ENCODE results near the gene ITGA1. TPM values are rescaled to one million over a fixed set of nuclear protein-coding genes. Genes with fewer than 3 reads are reported as not detected.

Gene ITGA1
- total and polyA plus RNA-seq, 2 donors (not counting 1 experiment from before 2014, with no cell fraction given): 12.6 to 115 TPM

DNA sequence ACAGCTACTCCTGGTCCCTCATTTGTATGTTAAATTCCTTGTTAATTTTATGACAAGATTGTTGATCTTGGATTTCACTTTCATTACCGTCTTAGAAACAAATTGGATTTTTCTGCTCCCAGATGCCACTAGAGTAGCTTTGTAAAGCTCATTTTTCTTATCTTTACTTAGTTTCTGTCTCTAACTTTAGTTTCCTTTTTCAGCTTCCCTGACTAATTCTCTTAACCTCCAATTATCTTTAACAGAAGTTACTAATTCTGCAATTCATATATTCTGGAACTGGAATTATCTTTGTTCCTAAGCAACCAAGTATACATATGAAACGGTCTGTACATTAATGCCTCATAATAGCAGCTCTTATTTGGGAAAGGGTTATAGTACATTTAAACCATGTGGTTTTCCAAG is 16.7 kb downstream of the ITGA1 start:
- DNase-seq (ENCODE audit: low read depth in 2 of 2): peak in 1 of 2 donors; percentile 24
- Histone ChIP-seq H3K4me3 (replicated peaks in 1 of 4; ENCODE audit: control extremely low read depth in 1 of 4, insufficient read depth in 1 of 4, low read depth in 3 of 4, low read length in 4 of 4) (peak overlapping the region; percentile 36 to 88 (median 60)), H3K79me2 (ENCODE audit: control insufficient read depth, insufficient read depth, low read length) (peaks cover 78% of the 10 kb centered on the region), H3K9me3 (ENCODE audit: control insufficient read depth, insufficient read depth, low read depth, low read length) (no peaks in the 10 kb centered on the region), H3K36me3 (ENCODE audit: control insufficient read depth, insufficient read depth, low read length) (no peaks in the 10 kb centered on the region), H3K27me3 (ENCODE audit: control insufficient read depth, insufficient read depth, low read length) (no peaks in the 10 kb centered on the region), H3K4me1 (ENCODE audit: control insufficient read depth, extremely low read depth, insufficient read depth, low read length) (peaks cover 14% of the 10 kb centered on the region), H3K9ac (ENCODE audit: insufficient read depth, low read length) (peak overlapping the region; percentile 32), H4K20me1 (ENCODE audit: control insufficient read depth, extremely low read depth, insufficient read depth, low read length) (peaks cover 2% of the 10 kb centered on the region), H2AFZ (ENCODE audit: low read length) (no peak overlapping the region), H3K27ac (ENCODE audit: insufficient read depth, low read length) (peak overlapping the region; percentile 49), H3K4me2 (ENCODE audit: extremely low read depth, insufficient read depth, low read length) (peak overlapping the region; percentile 100)
- TF ChIP-seq EZH2 (IDR thresholded peaks at IDR 0.05; ENCODE audit: low read length, missing control alignments): no peak
- TF ChIP-seq, protein P1, sequence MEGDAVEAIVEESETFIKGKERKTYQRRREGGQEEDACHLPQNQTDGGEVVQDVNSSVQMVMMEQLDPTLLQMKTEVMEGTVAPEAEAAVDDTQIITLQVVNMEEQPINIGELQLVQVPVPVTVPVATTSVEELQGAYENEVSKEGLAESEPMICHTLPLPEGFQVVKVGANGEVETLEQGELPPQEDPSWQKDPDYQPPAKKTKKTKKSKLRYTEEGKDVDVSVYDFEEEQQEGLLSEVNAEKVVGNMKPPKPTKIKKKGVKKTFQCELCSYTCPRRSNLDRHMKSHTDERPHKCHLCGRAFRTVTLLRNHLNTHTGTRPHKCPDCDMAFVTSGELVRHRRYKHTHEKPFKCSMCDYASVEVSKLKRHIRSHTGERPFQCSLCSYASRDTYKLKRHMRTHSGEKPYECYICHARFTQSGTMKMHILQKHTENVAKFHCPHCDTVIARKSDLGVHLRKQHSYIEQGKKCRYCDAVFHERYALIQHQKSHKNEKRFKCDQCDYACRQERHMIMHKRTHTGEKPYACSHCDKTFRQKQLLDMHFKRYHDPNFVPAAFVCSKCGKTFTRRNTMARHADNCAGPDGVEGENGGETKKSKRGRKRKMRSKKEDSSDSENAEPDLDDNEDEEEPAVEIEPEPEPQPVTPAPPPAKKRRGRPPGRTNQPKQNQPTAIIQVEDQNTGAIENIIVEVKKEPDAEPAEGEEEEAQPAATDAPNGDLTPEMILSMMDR (conservative IDR thresholded peaks at IDR 0.05 in 1 of 2, IDR thresholded peaks at IDR 0.05 in 1 of 2; ENCODE audit: low read depth in 1 of 2, low read length in 2 of 2): no peak

DNA sequence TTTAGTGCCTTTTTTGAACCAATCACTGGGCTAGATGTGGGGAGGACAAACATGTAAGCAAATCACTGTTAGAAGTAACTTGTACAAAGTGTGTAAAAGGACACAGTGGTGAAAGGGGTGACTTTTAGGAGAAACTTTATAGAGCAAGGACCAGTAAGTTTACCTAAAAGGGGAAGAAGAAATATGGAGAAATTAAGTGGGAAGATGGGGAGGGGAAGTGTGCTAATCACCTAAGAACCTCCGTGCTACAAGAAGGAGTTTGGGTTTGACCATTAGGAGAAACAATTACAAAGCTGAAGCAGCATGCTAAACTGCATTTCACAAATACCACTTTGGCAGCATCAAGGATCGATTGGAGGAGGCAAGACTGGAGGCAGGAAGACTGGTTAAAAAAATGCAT is 17.3 kb downstream of the ITGA1 start:
- Histone ChIP-seq H3K4me1 (ENCODE audit: control insufficient read depth, extremely low read depth, insufficient read depth, low read length) (peaks cover 15% of the 10 kb centered on the region), H3K79me2 (ENCODE audit: control insufficient read depth, insufficient read depth, low read length) (peaks cover 78% of the 10 kb centered on the region), H3K27me3 (ENCODE audit: control insufficient read depth, insufficient read depth, low read length) (no peaks in the 10 kb centered on the region), H3K27ac (ENCODE audit: insufficient read depth, low read length) (peak overlapping the region; percentile 49), H4K20me1 (ENCODE audit: control insufficient read depth, extremely low read depth, insufficient read depth, low read length) (peaks cover 2% of the 10 kb centered on the region), H3K4me2 (ENCODE audit: extremely low read depth, insufficient read depth, low read length) (peak overlapping the region; percentile 100), H3K36me3 (ENCODE audit: control insufficient read depth, insufficient read depth, low read length) (no peaks in the 10 kb centered on the region), H3K9ac (ENCODE audit: insufficient read depth, low read length) (no peak overlapping the region), H3K4me3 (replicated peaks in 1 of 4; ENCODE audit: control extremely low read depth in 1 of 4, insufficient read depth in 1 of 4, low read depth in 3 of 4, low read length in 4 of 4) (peak overlapping the region in 3 of 4 experiments; percentile 37 to 88 (median 83)), H3K9me3 (ENCODE audit: control insufficient read depth, insufficient read depth, low read depth, low read length) (no peaks in the 10 kb centered on the region), H2AFZ (ENCODE audit: low read length) (no peak overlapping the region)
- TF ChIP-seq, protein P1 (conservative IDR thresholded peaks at IDR 0.05 in 1 of 2, IDR thresholded peaks at IDR 0.05 in 1 of 2; ENCODE audit: low read depth in 1 of 2, low read length in 2 of 2): no peak
- TF ChIP-seq EZH2 (IDR thresholded peaks at IDR 0.05; ENCODE audit: low read length, missing control alignments): no peak
- no peak for DNase-seq (ENCODE audit: low read depth in 2 of 2)

DNA sequence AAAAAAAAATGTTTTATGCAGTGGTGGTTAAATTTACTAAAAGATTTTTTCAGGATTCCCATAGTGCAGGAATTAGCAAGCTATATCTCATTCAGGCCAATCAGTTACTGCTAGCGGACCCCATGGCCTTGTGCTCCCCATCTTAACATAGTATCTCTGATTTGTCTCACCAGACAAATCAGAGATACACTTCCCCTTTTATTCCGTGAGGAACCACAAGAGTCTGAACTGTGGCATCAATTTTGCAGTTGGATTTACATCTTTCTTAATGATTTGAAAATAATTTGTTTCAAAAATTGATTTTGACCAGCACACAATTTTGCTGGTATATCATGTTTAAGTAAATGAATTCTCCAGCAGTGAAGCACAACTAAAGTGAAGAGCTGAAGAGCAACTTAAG is 17.9 kb downstream of the ITGA1 start:
- H3K36me3 ChIP-seq (ENCODE audit: control insufficient read depth, insufficient read depth, low read length): no peaks in the 10 kb centered on the region
- peaks cover 73% of the 10 kb centered on the region for H3K79me2 ChIP-seq (ENCODE audit: control insufficient read depth, insufficient read depth, low read length)
- peaks cover 21% of the 10 kb centered on the region for H3K4me1 ChIP-seq (ENCODE audit: control insufficient read depth, extremely low read depth, insufficient read depth, low read length)
- no peak overlapping the region for H2AFZ ChIP-seq (ENCODE audit: low read length)
- H3K27me3 ChIP-seq (ENCODE audit: control insufficient read depth, insufficient read depth, low read length): no peaks in the 10 kb centered on the region
- H3K9me3 ChIP-seq (ENCODE audit: control insufficient read depth, insufficient read depth, low read depth, low read length): no peaks in the 10 kb centered on the region
- H3K9ac ChIP-seq (ENCODE audit: insufficient read depth, low read length): no peak overlapping the region
- peaks cover 2% of the 10 kb centered on the region for H4K20me1 ChIP-seq (ENCODE audit: control insufficient read depth, extremely low read depth, insufficient read depth, low read length)
- H3K27ac ChIP-seq (ENCODE audit: insufficient read depth, low read length): no peak overlapping the region
- peak overlapping the region; percentile 33 for H3K4me2 ChIP-seq (ENCODE audit: extremely low read depth, insufficient read depth, low read length)
- no peak for DNase-seq (ENCODE audit: low read depth in 2 of 2)
- TF ChIP-seq EZH2 (IDR thresholded peaks at IDR 0.05; ENCODE audit: low read length, missing control alignments): no peak
- TF ChIP-seq, protein P1 (conservative IDR thresholded peaks at IDR 0.05 in 1 of 2, IDR thresholded peaks at IDR 0.05 in 1 of 2; ENCODE audit: low read depth in 1 of 2, low read length in 2 of 2): no peak
- H3K4me3 ChIP-seq (replicated peaks in 1 of 4; ENCODE audit: control extremely low read depth in 1 of 4, insufficient read depth in 1 of 4, low read depth in 3 of 4, low read length in 4 of 4): no peak overlapping the region
